WTC11 (cell line): ENCODE data around the gene NELFCD. TPM values are rescaled to one million over a fixed set of nuclear protein-coding genes. Genes with fewer than 3 reads are reported as not detected.

Source experiments
- ATAC-seq: fragments of 200-7000 bp; cut with Tn5 transposase; 2 replicates; pipeline ENCODE4 v1.10.0; 2021; ENCODE audit warnings: mild to moderate bottlenecking, moderate library complexity
- CTCF ChIA-PET: fragments of 300-600 bp; sonication (Branson Sonifier 250); formaldehyde crosslinking; loops from one replicate; lab custom pipeline; 2021; ENCODE audit warnings: antibody characterized with exemption; lab: Charles Lee
- POLR2A ChIA-PET: fragments of 350-600 bp; sonication (Branson Sonifier 250); formaldehyde crosslinking; loops from one replicate; lab custom pipeline; 2021; ENCODE audit warnings: antibody characterized with exemption; lab: Charles Lee
- DNase-seq: peaks from one replicate; pipeline ENCODE4 v3.0.0; 2021; ENCODE audit warnings: low spot score
- H3K27ac Mint-ChIP-seq: 2 replicates; pipeline ENCODE4 v1.8.0; 2021; ENCODE audit warnings: mixed read lengths
- H3K27me3 Mint-ChIP-seq: 2 replicates; pipeline ENCODE4 v1.8.0; 2021; ENCODE audit warnings: low read depth, mild to moderate bottlenecking, moderate library complexity, mixed read lengths
- H3K36me3 Mint-ChIP-seq: 2 replicates; pipeline ENCODE4 v1.8.0; 2021; ENCODE audit warnings: mixed read lengths
- H3K4me1 Mint-ChIP-seq: 2 replicates; pipeline ENCODE4 v1.8.0; 2022; ENCODE audit warnings: mixed read lengths
- H3K4me3 Mint-ChIP-seq: 2 replicates; pipeline ENCODE4 v1.8.0; 2021; ENCODE audit warnings: mild to moderate bottlenecking, moderate library complexity, mixed read lengths
- H3K9me3 Mint-ChIP-seq: 2 replicates; pipeline ENCODE4 v1.8.0; 2021; ENCODE audit warnings: mixed read lengths
- AR ChIP-seq: fragments of 250-450 bp; sonication (Bioruptor Pico); IDR thresholded peaks from 2 replicates; pipeline ENCODE4 v1.9.0; 2021; ENCODE audit warnings: mild to moderate bottlenecking
- ATF1 ChIP-seq: sonication (generic); formaldehyde crosslinking; IDR thresholded peaks from 2 replicates; pipeline ENCODE4 v1.8.1; 2023; ENCODE audit warnings: mild to moderate bottlenecking, moderate library complexity, missing genetic modification reagents
- ATF3 ChIP-seq: sonication (generic); formaldehyde crosslinking; conservative IDR thresholded peaks from 2 replicates; pipeline ENCODE4 v1.8.1; 2022; ENCODE audit warnings: mild to moderate bottlenecking, missing genetic modification reagents
- CREM ChIP-seq: sonication (generic); formaldehyde crosslinking; IDR thresholded peaks from 2 replicates; pipeline ENCODE4 v1.8.1; 2022; ENCODE audit warnings: mild to moderate bottlenecking, missing genetic modification reagents, moderate library complexity
- E2F1 ChIP-seq: sonication (generic); formaldehyde crosslinking; IDR thresholded peaks from 2 replicates; pipeline ENCODE4 v1.8.0; 2022; ENCODE audit warnings: mild to moderate bottlenecking, missing genetic modification reagents
- ESRRA ChIP-seq: sonication (generic); formaldehyde crosslinking; IDR thresholded peaks from 2 replicates; pipeline ENCODE4 v1.8.1; 2022; ENCODE audit warnings: mild to moderate bottlenecking, missing genetic modification reagents, borderline replicate concordance
- FOXK1 ChIP-seq: sonication (generic); formaldehyde crosslinking; IDR thresholded peaks from 2 replicates; pipeline ENCODE4 v1.8.0; 2022; ENCODE audit warnings: mild to moderate bottlenecking, moderate library complexity, missing genetic modification reagents
- HMGA2 ChIP-seq: fragments of 250-450 bp; sonication (Bioruptor Pico); IDR thresholded peaks from 2 replicates; pipeline ENCODE4 v1.4.0; 2021; ENCODE audit warnings: mild to moderate bottlenecking, moderate library complexity
- JAZF1 ChIP-seq: fragments of 250-450 bp; sonication (Bioruptor Pico); IDR thresholded peaks from 2 replicates; pipeline ENCODE4 v1.9.0; 2021; ENCODE audit warnings: moderate library complexity, mild to moderate bottlenecking, inconsistent platforms
- MLX ChIP-seq: sonication (generic); formaldehyde crosslinking; IDR thresholded peaks from 2 replicates; pipeline ENCODE4 v1.8.1; 2023; ENCODE audit warnings: mild to moderate bottlenecking, missing genetic modification reagents, moderate library complexity
- NFATC4 ChIP-seq: fragments of 250-450 bp; sonication (Bioruptor Pico); IDR thresholded peaks from 2 replicates; pipeline ENCODE4 v1.9.0; 2021; ENCODE audit warnings: mild to moderate bottlenecking
- NR2C2 ChIP-seq: sonication (generic); formaldehyde crosslinking; IDR thresholded peaks from 2 replicates; pipeline ENCODE4 v1.8.0; 2022; ENCODE audit warnings: mild to moderate bottlenecking, missing genetic modification reagents
- PRRX2 ChIP-seq: fragments of 250-450 bp; sonication (Bioruptor Pico); IDR thresholded peaks from 2 replicates; pipeline ENCODE4 v1.8.0; 2021; ENCODE audit warnings: mild to moderate bottlenecking
- USF2 ChIP-seq: sonication (generic); formaldehyde crosslinking; IDR thresholded peaks from 2 replicates; pipeline ENCODE4 v1.8.1; 2023; ENCODE audit warnings: mild to moderate bottlenecking, missing genetic modification reagents, moderate library complexity
- ZNF281 ChIP-seq: sonication (generic); formaldehyde crosslinking; IDR thresholded peaks from 2 replicates; pipeline ENCODE4 v1.8.0; 2023; ENCODE audit warnings: mild to moderate bottlenecking, missing genetic modification reagents
- ZNF423 ChIP-seq: fragments of 250-450 bp; sonication (Bioruptor Pico); IDR thresholded peaks from 2 replicates; pipeline ENCODE4 v2.1.2; 2022; ENCODE audit warnings: mild to moderate bottlenecking, moderate library complexity
- total RNA-seq: library from RNA; stranded (reverse); gene quantifications from 3 replicates; pipeline ENCODE4 v1.2.3, GENCODE V29; 2021

Gene NELFCD
- total RNA-seq, 1 experiment from 2014 or later, result 66.9 TPM

- no peak for TF ChIP-seq ZNF281 (CRISPR knock-in tag)
- TF ChIP-seq AR (CRISPR knock-in tag), result no peak
- TF ChIP-seq ATF3 (CRISPR knock-in tag), result no peak
- TF ChIP-seq HMGA2, result no peak
- TF ChIP-seq, all 79 proteins: peak for 5
Measured at GRCh38 chr20:58980711-58981627, at the start of gene NELFCD (continued).

GRCh38 chr20:58932170-58932569, 48.9 kb upstream of the NELFCD start:
- ChIA-PET POLR2A (no interaction called here), CTCF (no interaction called here)
- Mint-ChIP-seq H3K9me3 (peaks cover 7% of the 10 kb centered on the region), H3K27me3 (peaks cover 3% of the 10 kb centered on the region; the same call in 1 of the 2 replicates), H3K36me3 (no peaks in the 10 kb centered on the region), H3K4me3 (no peak overlapping the region), H3K4me1 (peaks cover 6% of the 10 kb centered on the region), H3K27ac (no peak overlapping the region)
- ATAC-seq, result no peak
- no peak for TF ChIP-seq ZNF423 (CRISPR knock-in tag)
- no peak for TF ChIP-seq PRRX2 (CRISPR knock-in tag)
- TF ChIP-seq JAZF1, result no peak
- TF ChIP-seq E2F1 (CRISPR knock-in tag), result no peak
- no peak for TF ChIP-seq CREM (CRISPR knock-in tag)
- TF ChIP-seq FOXK1, result no peak
- no peak for TF ChIP-seq USF2 (CRISPR knock-in tag)
- no peak for TF ChIP-seq NFATC4 (CRISPR knock-in tag)
- TF ChIP-seq ATF1 (CRISPR knock-in tag), result no peak
- TF ChIP-seq ESRRA (CRISPR knock-in tag), result no peak
- no peak for TF ChIP-seq MLX (CRISPR knock-in tag)
- TF ChIP-seq NR2C2 (CRISPR knock-in tag), result no peak
- DNase-seq, result no peak
